Tibial artery (tissue), 4 donors: ENCODE data around the gene CDC42BPG.
A peak's percentile ranks its signal among the peaks of the same experiment; 100 is the strongest.
"Not testable (repeated sequence)": the region's sequence is repeated elsewhere in the genome, so short reads cannot be mapped to it uniquely, and the experiment has no call there.

Source experiments
- DNase-seq, 2 donors: peaks; one replicate each; pipeline ENCODE4 v3.0.0-alpha.2; 2019
- H3K27ac ChIP-seq, 2 donors: fragments of 200-600 bp; sonication (generic) in 1 of 2; 1 replicate in 1 of 2; 2 replicates in 1 of 2; pipeline ENCODE4 v1.5.1; 2018 to 2019; ENCODE audit warnings: mild to moderate bottlenecking in 1 of 2
- H3K27me3 ChIP-seq, 2 donors: fragments of 200-600 bp; sonication (generic) in 1 of 2; one replicate each; pipeline versions ENCODE4 v1.5.1 to v1.6.0; 2016 to 2019
- H3K36me3 ChIP-seq, 3 donors: fragments of 200-600 bp; sonication (generic) in 2 of 3; one replicate each; pipeline ENCODE4 v1.5.1; 2016 to 2019; ENCODE audit warnings: mild to moderate bottlenecking in 2 of 3
- H3K4me1 ChIP-seq, 4 donors: fragments of 200-600 bp; sonication (generic) in 2 of 4; 1 replicate in 3 of 4; 2 replicates in 1 of 4; pipeline ENCODE4 v1.5.1; 2016 to 2019
- H3K4me3 ChIP-seq, 2 donors: fragments of 200-600 bp; sonication (generic) in 1 of 2; 1 replicate in 1 of 2; 2 replicates in 1 of 2; pipeline ENCODE4 v1.5.1; 2018 to 2019; ENCODE audit warnings: mild to moderate bottlenecking in 2 of 2
- H3K9me3 ChIP-seq, 3 donors: fragments of 200-600 bp; sonication (generic) in 1 of 3; one replicate each; pipeline ENCODE4 v1.5.1; 2016 to 2019
- intact Hi-C: fragments of 100-400 bp; cut with DNase I; formaldehyde crosslinking; loops from one replicate; pipeline ENCODE4 v1.15.0; 2023; ENCODE audit warnings: low total_unique reads
- TF ChIP-seq, protein P1 (sequence below), 2 experiments: fragments of 200-600 bp in 1 of 2; fragments of 450-650 bp in 1 of 2; IDR thresholded peaks; one replicate each; pipeline ENCODE4 v1.5.1; 2017 to 2019; ENCODE audit warnings: antibody characterized with exemption in 2 of 2, mild to moderate bottlenecking in 1 of 2, moderate library complexity in 1 of 2

The CDC42BPG gene

DNA sequence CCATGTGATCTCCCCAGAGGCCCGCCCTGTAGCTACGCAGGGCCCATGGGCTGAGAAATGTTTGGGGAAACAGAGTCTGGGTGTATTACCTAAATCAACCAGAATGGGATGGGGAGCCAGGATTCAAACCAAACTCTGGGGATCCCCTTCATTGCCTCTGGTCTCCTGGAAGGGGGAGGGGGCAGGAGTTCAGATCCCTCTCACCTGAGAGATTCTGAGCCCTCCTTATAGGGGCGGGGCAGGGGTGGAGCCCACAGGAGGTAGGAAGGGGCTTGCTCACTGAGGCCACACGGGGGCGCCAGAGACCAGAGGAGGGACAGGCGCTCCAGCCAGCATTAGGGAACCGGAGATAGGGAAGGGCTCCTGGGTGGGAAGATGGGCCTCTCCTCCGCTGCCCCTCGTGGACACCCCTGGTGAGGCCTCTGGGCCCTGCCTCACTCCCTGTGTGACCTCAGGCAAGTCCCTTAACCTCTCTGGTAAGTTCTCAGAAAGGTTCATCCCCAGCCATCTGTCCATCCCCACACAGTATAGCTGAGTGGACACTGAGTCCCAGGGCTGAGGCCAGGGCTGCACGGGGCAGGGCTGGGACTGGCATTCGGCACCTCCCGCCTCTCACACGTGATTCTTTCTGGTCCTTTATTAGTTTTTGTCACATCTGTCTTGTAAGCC, 2.7 kb upstream of the CDC42BPG start:
- peaks cover 0 to 5% of the 10 kb centered on the region in 2 donors for H3K27me3 ChIP-seq
- no peaks in the 10 kb centered on the region for H3K9me3 ChIP-seq
- intact Hi-C loops = loop anchor here (2.0 kb wide), 1 partner anchor 48 kb away; no protein-coding TSS in a partner anchor
- peak overlapping the region; percentile 1 to 35 for H3K27ac ChIP-seq
- H3K36me3 ChIP-seq = peaks cover 0 to 7% (median 6%) of the 10 kb centered on the region in 3 donors
- no peak overlapping the region for H3K4me3 ChIP-seq
- peak; percentile 86 to 93 for DNase-seq
- TF ChIP-seq, protein P1, sequence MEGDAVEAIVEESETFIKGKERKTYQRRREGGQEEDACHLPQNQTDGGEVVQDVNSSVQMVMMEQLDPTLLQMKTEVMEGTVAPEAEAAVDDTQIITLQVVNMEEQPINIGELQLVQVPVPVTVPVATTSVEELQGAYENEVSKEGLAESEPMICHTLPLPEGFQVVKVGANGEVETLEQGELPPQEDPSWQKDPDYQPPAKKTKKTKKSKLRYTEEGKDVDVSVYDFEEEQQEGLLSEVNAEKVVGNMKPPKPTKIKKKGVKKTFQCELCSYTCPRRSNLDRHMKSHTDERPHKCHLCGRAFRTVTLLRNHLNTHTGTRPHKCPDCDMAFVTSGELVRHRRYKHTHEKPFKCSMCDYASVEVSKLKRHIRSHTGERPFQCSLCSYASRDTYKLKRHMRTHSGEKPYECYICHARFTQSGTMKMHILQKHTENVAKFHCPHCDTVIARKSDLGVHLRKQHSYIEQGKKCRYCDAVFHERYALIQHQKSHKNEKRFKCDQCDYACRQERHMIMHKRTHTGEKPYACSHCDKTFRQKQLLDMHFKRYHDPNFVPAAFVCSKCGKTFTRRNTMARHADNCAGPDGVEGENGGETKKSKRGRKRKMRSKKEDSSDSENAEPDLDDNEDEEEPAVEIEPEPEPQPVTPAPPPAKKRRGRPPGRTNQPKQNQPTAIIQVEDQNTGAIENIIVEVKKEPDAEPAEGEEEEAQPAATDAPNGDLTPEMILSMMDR (IDR thresholded peaks at IDR 0.05) = peak; percentile 98 to 99
- H3K4me1 ChIP-seq = peaks cover 0 to 57% (median 42%) of the 10 kb centered on the region in 4 donors

GRCh38 chr11:64845776-64846129, 1.3 kb upstream of the CDC42BPG start:
- not testable (repeated sequence) for H3K27me3 ChIP-seq, DNase-seq, H3K4me3 ChIP-seq, H3K27ac ChIP-seq, H3K9me3 ChIP-seq, H3K36me3 ChIP-seq
- intact Hi-C loops = loop anchor here (2.0 kb wide), 1 partner anchor 49 kb away; no protein-coding TSS in a partner anchor
- peaks cover 0 to 47% (median 35%) of the 10 kb centered on the region in 4 donors for H3K4me1 ChIP-seq

DNA sequence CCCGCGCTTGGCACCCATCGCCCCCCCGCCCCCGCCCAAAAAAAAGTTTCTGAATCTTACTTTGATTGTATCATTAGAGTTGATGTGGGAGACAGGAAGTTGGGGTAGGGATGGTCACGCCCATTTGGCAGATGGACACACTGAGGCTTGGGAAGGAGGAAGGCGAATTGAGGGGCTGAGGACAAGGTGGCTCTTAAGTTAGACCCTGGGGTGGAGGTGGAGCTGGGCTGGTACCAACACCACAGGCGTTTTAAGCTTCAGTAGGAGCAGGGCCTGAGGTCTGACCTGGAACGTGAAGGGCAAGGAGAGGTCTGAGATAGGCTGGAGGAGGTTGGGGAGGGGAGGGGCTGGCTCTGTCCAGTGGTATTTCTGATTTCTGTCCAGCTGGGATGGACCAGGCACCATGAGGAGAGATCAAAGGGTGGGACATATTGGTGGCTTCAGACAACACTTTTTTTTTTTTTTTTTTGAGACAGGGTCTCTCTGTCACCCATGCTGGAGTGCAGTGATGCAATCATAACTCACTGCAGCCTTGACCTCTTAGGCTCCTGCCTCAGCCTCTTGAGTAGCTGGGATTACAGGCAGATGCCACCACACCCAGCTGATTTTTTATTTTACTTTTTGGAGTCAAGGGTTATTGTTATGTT, 799 bp upstream of the CDC42BPG start:
- H3K4me3 ChIP-seq = peak overlapping the region in 1 of 2 donors; percentile 51
- intact Hi-C loops = no loop called here
- peaks cover 0 to 5% of the 10 kb centered on the region in 2 donors for H3K27me3 ChIP-seq
- DNase-seq = no peak
- H3K27ac ChIP-seq = no peak overlapping the region
- H3K9me3 ChIP-seq = no peaks in the 10 kb centered on the region
- H3K4me1 ChIP-seq = peaks cover 0 to 44% (median 31%) of the 10 kb centered on the region in 4 donors
- peaks cover 0 to 2% (median 0%) of the 10 kb centered on the region in 3 donors for H3K36me3 ChIP-seq
- TF ChIP-seq, protein P1 (IDR thresholded peaks at IDR 0.05) = no peak

GRCh38 chr11:64843686-64844329, 645 bp downstream of the CDC42BPG start:
- H3K9me3 ChIP-seq = no peaks in the 10 kb centered on the region
- peak overlapping the region in 1 of 2 donors; percentile 51 for H3K4me3 ChIP-seq
- peaks cover 0 to 5% of the 10 kb centered on the region in 2 donors for H3K27me3 ChIP-seq
- TF ChIP-seq, protein P1 (IDR thresholded peaks at IDR 0.05) = no peak
- intact Hi-C loops = no loop called here
- DNase-seq = no peak
- H3K4me1 ChIP-seq = peaks cover 0 to 30% (median 19%) of the 10 kb centered on the region in 4 donors
- no peak overlapping the region for H3K27ac ChIP-seq
- peaks cover 0 to 16% (median 0%) of the 10 kb centered on the region in 3 donors for H3K36me3 ChIP-seq

- Histone ChIP-seq H3K4me3 (no peak overlapping the region), H3K27ac (no peak overlapping the region), H3K4me1 (peaks cover 0 to 23% (median 14%) of the 10 kb centered on the region in 4 donors), H3K27me3 (peaks cover 0 to 5% of the 10 kb centered on the region in 2 donors), H3K36me3 (peaks cover 0 to 23% (median 0%) of the 10 kb centered on the region in 3 donors), H3K9me3 (no peaks in the 10 kb centered on the region)
- no peak for DNase-seq
- TF ChIP-seq, protein P1 (IDR thresholded peaks at IDR 0.05) = no peak
- intact Hi-C loops = no loop called here
Observed at GRCh38 chr11:64842851-64843685, 1.4 kb downstream of the CDC42BPG start.
